GM18861 (cell line): ENCODE measurements around the gene TACSTD2.
"Not testable (repeated sequence)": the region's sequence is repeated elsewhere in the genome, so short reads cannot be mapped to it uniquely, and the experiment has no call there.

Experiments
- ATAC-seq: cut with Tn5 transposase; IDR thresholded peaks from one replicate; pipeline ENCODE4 v1.9.1; 2021; ENCODE audit not compliant: unreplicated experiment

Gene TACSTD2

GRCh38 chr1:58576727-58577653 is at the start of gene TACSTD2:
Gene TACSTD2 (minus strand): TSS chr1:58577252. CDS start chr1:58577156, 96 bp downstream.
- no peak for ATAC-seq

- ATAC-seq: no peak
These were observed 49.2 kb upstream of the TACSTD2 start for GRCh38 chr1:58626293-58626692.

DNA sequence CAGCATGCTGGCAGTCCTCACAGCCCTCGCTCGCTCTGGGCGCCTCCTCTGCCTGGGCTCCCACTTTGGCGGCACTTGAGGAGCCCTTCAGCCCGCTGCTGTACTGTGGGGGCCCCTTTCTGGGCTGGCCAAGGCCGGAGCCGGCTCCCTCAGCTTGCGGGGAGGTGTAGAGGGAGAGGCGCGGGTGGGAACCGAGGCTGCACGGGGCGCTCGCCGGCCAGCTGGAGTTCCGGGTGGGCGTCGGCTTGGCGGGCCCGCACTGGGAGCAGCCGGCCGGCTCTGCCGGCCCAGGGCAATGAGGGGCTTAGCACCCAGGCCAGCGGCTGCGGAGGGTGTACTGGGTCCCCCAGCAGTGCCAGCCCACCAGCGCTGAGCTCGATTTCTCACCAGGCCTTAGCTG is 46.2 kb upstream of the TACSTD2 start:
- not testable (repeated sequence) for ATAC-seq

DNA sequence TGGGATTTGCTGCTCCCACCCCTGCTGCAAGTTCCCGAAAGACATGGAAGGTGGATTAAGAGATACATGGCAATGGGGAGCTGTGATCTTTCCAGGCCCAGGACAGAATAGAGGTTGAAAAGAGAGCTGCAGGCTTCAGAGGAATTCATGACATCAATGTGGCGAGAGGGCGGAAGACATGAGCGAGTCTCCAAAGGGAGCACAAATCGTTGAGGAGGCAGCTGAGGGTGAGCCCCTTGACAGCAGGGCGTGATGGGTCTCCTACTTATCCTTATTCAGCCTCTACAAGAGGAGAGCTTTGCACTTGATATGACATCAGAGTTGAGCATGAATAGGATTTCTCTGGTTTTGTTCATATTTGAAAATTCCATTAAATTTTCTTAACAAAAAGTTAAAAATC is 45.5 kb upstream of the TACSTD2 start:
- ATAC-seq: no peak

- ATAC-seq: no peak
These were observed 44.3 kb upstream of the TACSTD2 start for GRCh38 chr1:58621391-58621790.

GRCh38 chr1:58620926-58621325 is 43.9 kb upstream of the TACSTD2 start:
- ATAC-seq: no peak

DNA sequence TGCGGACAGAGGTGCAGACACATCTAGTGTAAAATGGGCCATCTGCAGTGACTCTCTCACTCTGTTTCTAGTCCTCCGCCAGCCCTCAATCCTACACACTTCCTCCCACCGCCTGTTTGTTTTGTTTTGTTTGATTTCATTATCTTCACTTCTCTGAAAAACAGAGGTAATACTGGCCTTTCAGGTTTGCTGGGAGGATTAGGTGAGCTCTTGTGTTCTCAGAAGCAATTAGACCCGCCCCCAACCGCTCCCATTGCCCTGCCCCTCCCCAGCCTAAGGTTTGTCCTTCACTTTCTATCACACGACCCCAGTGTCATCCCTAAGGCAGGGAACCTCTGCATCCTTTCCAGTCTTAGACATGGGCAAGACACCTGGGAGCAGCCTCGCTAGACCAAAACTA is 43.2 kb upstream of the TACSTD2 start:
- no peak for ATAC-seq

- no peak for ATAC-seq
These were observed 42.4 kb upstream of the TACSTD2 start for GRCh38 chr1:58619286-58620054.

- ATAC-seq: no peak
These were observed 41.3 kb upstream of the TACSTD2 start for GRCh38 chr1:58618303-58618702.

GRCh38 chr1:58611861-58612385 is 34.9 kb upstream of the TACSTD2 start:
- no peak for ATAC-seq

- ATAC-seq: no peak
These were observed 31.9 kb upstream of the TACSTD2 start for GRCh38 chr1:58608945-58609344.

DNA sequence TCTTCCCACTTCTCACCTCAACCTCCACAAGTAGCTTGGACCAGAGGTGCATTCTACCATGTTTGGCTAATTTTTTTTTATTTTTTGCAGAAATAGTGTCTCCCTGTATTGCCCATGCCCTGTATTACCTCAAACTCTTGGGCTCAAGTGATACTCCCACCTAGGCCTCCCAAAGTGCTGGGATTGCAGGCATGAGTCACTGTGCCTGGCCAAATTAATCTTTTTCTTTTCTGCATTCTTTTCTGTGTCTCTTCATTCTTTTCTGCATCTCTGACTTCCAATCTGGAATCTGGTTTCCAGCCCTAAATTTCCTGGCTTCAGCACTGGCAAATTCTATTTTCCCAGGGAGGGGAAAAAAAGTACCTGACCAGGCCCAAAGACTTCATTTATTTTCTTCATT is 31.2 kb upstream of the TACSTD2 start:
- ATAC-seq: no peak

GRCh38 chr1:58607391-58607790 is 30.3 kb upstream of the TACSTD2 start:
- ATAC-seq: no peak

DNA sequence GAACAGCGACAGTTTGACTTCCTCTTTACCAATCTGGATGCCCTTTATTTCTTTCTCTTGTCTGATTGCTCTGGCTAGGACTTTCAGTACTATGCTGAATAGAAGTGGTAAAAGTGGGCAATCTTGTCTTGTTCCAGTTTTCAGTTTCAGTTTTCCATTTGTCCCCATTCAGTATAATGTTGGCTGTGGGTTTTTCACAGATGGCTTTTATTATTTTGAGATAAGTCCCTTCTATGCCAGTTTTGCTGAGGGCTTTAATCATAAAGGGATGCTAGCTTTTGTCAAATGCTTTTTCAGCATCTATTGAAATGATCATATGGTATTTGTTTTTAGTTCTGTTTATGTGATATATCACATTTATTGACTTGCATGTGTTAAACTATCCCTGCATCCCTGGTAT is 24.9 kb upstream of the TACSTD2 start:
- not testable (repeated sequence) for ATAC-seq

DNA sequence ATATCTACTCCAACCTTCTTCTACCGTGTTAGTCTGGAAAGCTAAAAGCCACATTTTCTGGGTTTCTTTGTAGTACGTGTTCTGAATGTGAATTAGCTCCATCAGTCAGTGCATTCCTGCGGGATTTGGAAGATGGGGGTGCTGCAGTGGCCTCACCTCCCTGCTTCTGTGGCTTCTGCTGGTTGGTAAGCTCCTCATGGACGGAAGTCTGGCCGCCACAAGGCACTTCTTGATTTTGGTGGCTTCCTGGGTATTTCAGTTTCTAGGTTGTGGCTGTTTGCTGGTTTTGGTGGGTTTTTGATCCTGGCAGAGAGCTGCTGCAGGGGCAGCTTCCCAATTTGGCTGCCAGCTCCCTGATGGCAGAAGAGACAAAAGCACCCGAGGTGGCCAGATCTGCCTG is 20.9 kb upstream of the TACSTD2 start:
- ATAC-seq: no peak

DNA sequence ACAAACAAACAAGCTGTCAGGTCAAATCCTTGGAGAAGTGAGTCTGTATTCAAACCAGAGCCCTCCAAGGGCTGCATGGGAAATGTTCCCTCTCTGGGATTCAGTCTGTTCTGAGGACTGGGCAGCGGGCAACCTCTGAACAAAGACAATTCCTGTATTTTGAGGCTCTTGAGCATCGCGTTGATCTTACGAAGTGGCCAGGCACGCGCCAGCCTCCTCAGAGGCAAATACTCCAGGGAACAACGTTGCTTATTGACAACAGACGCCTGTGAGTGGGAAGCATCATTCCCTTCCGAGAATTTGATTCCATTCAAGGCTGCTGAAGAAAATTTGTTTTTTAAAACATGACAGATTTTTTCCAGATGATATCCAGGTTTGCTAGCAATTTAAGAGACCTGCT is 20.0 kb upstream of the TACSTD2 start:
- ATAC-seq: no peak

- ATAC-seq: no peak
These were observed 19.6 kb upstream of the TACSTD2 start for GRCh38 chr1:58596631-58597052.

GRCh38 chr1:58594546-58594945 is 17.5 kb upstream of the TACSTD2 start:
- no peak for ATAC-seq

- ATAC-seq: no peak
These were observed 15.6 kb upstream of the TACSTD2 start for GRCh38 chr1:58592522-58593134.

GRCh38 chr1:58591806-58592205 is 14.8 kb upstream of the TACSTD2 start:
- ATAC-seq: no peak

DNA sequence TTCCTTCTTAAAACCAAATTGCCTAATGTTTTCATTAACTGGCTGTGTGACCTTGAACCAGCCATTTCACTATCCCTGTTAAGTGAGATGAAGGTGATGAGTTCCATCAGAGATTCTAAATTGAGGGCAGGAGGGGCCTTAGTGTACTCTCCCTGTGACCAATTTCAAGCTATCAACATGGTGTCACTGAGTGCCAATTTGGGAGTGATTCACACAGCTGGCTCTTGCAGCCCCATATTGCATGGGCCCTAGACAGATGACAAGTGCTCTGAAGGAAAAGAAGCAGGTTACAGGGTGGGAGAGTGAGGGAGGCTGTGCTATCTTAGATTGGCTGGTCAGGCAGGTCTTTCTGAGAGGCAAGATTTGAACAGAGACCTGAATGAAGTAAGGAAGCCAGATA is 13.0 kb upstream of the TACSTD2 start:
- ATAC-seq: no peak
